ENCODE measurements around the gene ZNF80. TPM values are rescaled to one million over a fixed set of nuclear protein-coding genes. Genes with fewer than 3 reads are reported as not detected.
"Not testable (repeated sequence)": the region's sequence is repeated elsewhere in the genome, so short reads cannot be mapped to it uniquely, and the experiment has no call there.

Gene ZNF80
- total RNA-seq, 2 experiments from 2014 or later, result 5.1 to 5.3 TPM

GRCh38 chr3:114238146-114238785, 888 bp upstream of the ZNF80 start:
- POLR2A ChIA-PET, result interaction anchor here (1.2 to 2.3 kb wide), 2 partner anchors 17 to 25 kb away, joined by 6 to 7 read pairs; no protein-coding TSS in a partner anchor
- DNase-seq; ATAC-seq (ENCODE audit: low read depth); H3K4me3 Mint-ChIP-seq; H3K27ac Mint-ChIP-seq; H3K9me3 Mint-ChIP-seq; H3K27me3 Mint-ChIP-seq: not testable (repeated sequence)
- H3K36me3 Mint-ChIP-seq, result peaks cover 20% of the 10 kb centered on the region
- H3K4me1 Mint-ChIP-seq, result peaks cover 37% of the 10 kb centered on the region

DNA sequence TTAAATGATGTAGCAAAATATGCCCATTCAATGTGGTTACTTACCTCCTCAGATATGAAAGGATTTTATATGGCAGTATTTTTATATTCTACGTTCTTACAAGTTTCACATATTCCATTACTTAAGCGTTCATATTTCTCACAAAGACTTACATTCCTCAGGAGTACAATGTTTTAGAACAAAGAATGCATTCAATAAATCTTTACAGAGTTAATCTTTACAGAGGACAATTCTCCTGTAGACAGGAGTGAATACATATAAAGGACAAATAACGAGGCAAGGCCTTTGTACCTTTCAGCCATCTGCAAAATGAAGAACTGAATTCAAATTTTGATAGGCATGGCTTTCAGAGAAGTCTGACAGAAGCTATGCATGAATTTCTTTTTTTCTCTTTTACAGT, 1.9 kb downstream of the ZNF80 start:
- Mint-ChIP-seq H3K36me3 (peaks cover 12% of the 10 kb centered on the region), H3K4me1 (peaks cover 44% of the 10 kb centered on the region), H3K27me3 (no peaks in the 10 kb centered on the region), H3K27ac (peak overlapping the region; percentile 63), H3K4me3 (peak overlapping the region; percentile 49), H3K9me3 (peaks cover 2% of the 10 kb centered on the region)
- POLR2A ChIA-PET, result interaction anchor here (1.2 to 5.1 kb wide), 2 partner anchors 12 to 21 kb away, joined by 4 to 64 read pairs; no protein-coding TSS in a partner anchor
- ATAC-seq (ENCODE audit: low read depth) (no peak), DNase-seq (no peak)

DNA sequence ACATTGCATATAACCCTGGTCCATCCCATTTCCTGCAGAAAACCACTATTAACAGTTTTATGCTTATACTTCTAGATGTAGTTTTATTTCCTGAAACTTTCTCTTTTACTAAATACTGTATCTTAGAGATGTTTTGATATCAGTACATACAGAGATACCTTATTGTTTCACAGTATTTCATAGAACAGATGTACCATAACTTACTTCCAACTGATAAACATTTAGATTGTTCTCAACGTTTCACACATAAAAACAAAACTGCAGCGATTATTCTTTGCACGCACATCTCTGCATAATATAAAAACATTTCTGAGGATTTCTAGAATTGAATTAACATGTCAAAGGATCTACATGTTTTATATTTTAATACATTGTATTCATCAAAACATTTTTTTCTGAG, 2.6 kb downstream of the ZNF80 start:
- POLR2A ChIA-PET, result interaction anchor here (1.2 to 5.1 kb wide), 2 partner anchors 12 to 20 kb away, joined by 4 to 64 read pairs; no protein-coding TSS in a partner anchor
- H3K4me3 Mint-ChIP-seq, result peak overlapping the region; percentile 49
- ATAC-seq (ENCODE audit: low read depth), result no peak
- DNase-seq, result no peak
- H3K36me3 Mint-ChIP-seq, result peaks cover 12% of the 10 kb centered on the region
- H3K27me3 Mint-ChIP-seq, result no peaks in the 10 kb centered on the region
- peak overlapping the region; percentile 63 for H3K27ac Mint-ChIP-seq
- peaks cover 2% of the 10 kb centered on the region for H3K9me3 Mint-ChIP-seq
- H3K4me1 Mint-ChIP-seq, result peaks cover 47% of the 10 kb centered on the region

DNA sequence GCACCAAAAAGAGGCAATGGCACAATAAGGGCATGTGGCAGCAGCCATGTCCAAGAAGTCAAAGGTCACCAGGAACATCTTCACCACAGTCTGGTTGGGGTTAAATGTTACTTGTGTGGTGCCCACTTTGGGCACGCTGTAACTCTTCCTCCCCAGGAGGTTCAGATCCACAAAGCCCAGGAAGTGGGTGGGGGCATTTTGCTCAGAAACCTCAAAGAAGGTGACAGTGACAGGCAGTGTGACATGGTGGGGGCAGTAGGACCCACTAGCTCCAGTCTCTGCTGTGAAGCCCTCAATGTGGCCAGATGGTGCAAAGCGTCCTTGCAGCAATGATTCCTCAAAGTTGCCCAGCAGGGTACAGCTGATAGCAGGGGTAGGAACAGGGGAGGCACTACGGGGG, 5.8 kb downstream of the ZNF80 start:
- DNase-seq, result no peak
- Mint-ChIP-seq H3K9me3 (no peaks in the 10 kb centered on the region), H3K4me1 (peaks cover 56% of the 10 kb centered on the region), H3K27me3 (no peaks in the 10 kb centered on the region), H3K36me3 (peaks cover 16% of the 10 kb centered on the region), H3K4me3 (peak overlapping the region; percentile 52), H3K27ac (peak overlapping the region; percentile 95)
- ATAC-seq (ENCODE audit: low read depth), result peak; percentile 82
- POLR2A ChIA-PET, result interaction anchor here (0.9 to 5.1 kb wide), 4 partner anchors 9 to 107 kb away, joined by 3 to 64 read pairs (median 14); no protein-coding TSS in a partner anchor

DNA sequence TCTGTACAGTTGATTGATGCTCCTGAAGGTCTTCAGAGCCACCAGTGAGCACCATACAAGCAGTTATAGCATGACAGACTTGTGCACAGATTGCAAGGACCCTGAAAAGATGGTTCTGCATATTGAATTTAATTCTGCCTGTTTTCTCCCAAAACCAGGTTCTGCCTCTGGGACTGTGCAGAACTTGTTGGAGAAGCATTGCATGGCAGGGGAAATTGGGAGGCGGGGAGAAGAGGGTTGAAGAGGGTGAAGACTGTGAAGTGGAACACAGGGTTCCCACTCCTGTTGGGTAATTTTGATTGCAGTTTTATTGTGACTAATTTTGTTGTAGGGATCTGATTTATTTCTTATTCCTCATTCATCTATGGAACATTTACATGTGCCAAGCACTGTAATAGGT, 10.3 kb downstream of the ZNF80 start:
- no peak overlapping the region for H3K4me3 Mint-ChIP-seq
- H3K36me3 Mint-ChIP-seq, result peaks cover 44% of the 10 kb centered on the region
- DNase-seq, result no peak
- peaks cover 7% of the 10 kb centered on the region for H3K9me3 Mint-ChIP-seq
- H3K27me3 Mint-ChIP-seq, result no peaks in the 10 kb centered on the region
- POLR2A ChIA-PET, result interaction anchor here (1.9 to 7.1 kb wide), 2 partner anchors 10 to 13 kb away, joined by 5 to 99 read pairs; no protein-coding TSS in a partner anchor
- peaks cover 62% of the 10 kb centered on the region for H3K4me1 Mint-ChIP-seq
- no peak for ATAC-seq (ENCODE audit: low read depth)
- H3K27ac Mint-ChIP-seq, result peak overlapping the region; percentile 99

DNA sequence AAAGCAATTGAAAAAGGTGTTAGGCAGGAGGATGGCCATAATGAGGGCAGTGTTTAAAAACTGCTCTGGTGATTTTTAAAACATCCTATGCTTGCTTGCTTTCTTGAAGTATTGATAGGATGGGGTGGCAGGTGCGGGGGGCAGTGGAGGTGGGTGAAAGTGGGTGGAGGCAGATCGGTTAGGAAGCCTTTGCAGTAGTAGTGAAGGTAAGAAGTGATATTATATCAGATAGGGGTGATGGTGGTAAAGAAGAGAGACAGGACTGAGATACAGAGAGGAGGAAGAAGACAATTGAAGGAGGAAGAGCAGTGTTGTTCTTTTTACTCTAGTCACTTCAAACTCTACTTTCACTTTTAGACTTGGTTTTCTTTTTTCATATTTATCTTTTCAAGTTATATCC, 11.1 kb downstream of the ZNF80 start:
- Mint-ChIP-seq H3K36me3 (peaks cover 43% of the 10 kb centered on the region), H3K27me3 (no peaks in the 10 kb centered on the region), H3K9me3 (peaks cover 7% of the 10 kb centered on the region), H3K4me1 (peaks cover 64% of the 10 kb centered on the region), H3K4me3 (peak overlapping the region; percentile 86), H3K27ac (peak overlapping the region; percentile 99)
- POLR2A ChIA-PET, result interaction anchor here (1.9 to 7.1 kb wide), 2 partner anchors 9 to 12 kb away, joined by 5 to 99 read pairs; no protein-coding TSS in a partner anchor
- peak; percentile 4 for ATAC-seq (ENCODE audit: low read depth)
- DNase-seq, result no peak

DNA sequence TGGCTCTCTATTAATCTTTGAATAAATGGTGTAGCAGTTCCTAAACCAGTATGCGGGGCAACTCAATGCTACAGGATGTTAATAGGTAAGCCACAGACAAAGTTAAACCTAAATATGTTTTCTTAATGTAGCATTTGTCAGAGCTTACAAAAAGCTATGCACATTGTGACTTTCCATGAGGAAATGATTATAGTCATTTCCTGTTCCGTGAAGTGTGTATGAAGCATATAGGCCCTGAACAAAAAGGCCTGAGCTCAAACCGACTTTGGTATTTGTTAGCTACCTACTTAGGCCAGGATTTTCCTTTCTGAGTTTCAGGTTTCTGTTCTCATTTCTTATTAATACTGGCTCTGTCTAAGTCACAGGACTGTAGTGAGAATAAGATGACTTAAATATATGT, 14.2 kb downstream of the ZNF80 start:
- no peaks in the 10 kb centered on the region for H3K27me3 Mint-ChIP-seq
- ATAC-seq (ENCODE audit: low read depth), result peak; percentile 69
- H3K27ac Mint-ChIP-seq, result peak overlapping the region; percentile 99
- DNase-seq, result no peak
- H3K4me3 Mint-ChIP-seq, result peak overlapping the region; percentile 59
- peaks cover 7% of the 10 kb centered on the region for H3K9me3 Mint-ChIP-seq
- peaks cover 42% of the 10 kb centered on the region for H3K36me3 Mint-ChIP-seq
- peaks cover 67% of the 10 kb centered on the region for H3K4me1 Mint-ChIP-seq
- POLR2A ChIA-PET, result interaction anchor here (0.9 to 7.1 kb wide), 5 partner anchors 9 to 68 kb away, joined by 3 to 99 read pairs (median 10); no protein-coding TSS in a partner anchor

- H3K36me3 Mint-ChIP-seq, result peaks cover 37% of the 10 kb centered on the region
- no peaks in the 10 kb centered on the region for H3K27me3 Mint-ChIP-seq
Measured at GRCh38 chr3:114221881-114222264, 15.5 kb downstream of the ZNF80 start.

DNA sequence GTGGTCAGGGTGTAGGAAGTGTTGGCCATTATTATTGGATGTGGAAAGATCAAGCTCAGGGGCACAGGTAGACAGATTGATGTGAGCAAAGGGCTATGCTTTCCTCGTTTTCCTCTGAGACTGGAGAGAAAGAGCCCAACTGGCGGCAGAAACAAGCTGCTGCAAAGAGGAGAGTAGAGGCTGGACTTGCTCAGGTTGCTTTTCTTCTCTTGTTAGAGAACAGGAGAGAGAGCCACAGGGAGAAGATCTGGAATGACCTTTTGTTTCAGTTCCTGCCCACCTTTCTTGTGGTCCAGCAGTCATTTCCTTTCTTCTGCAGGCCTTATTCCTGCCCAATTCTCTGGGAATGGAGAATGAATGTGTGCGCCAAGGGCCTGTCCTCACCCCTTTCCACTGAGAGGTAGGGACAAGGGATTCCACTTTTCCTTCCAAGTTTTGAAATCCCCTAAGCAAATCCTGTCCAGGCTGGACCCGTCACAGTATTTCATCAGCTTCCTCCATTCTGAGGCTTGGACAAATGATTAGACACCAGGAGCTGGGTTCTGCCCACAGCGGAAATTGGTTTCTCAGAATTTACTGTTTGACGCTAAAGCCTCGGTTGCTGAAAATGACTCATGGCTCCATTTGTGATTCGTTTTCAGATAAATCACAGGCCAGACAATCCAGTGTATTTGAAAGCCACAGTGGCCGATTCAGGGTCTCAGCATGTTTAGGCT, 16.1 kb downstream of the ZNF80 start:
- Mint-ChIP-seq H3K4me3 (peak overlapping the region; percentile 67), H3K27ac (peak overlapping the region; percentile 99), H3K4me1 (peaks cover 67% of the 10 kb centered on the region), H3K36me3 (peaks cover 36% of the 10 kb centered on the region), H3K27me3 (no peaks in the 10 kb centered on the region), H3K9me3 (peaks cover 7% of the 10 kb centered on the region)
- POLR2A ChIA-PET, result interaction anchor here (0.7 to 7.1 kb wide), 7 partner anchors 7 to 233 kb away, joined by 3 to 99 read pairs (median 4); partner anchors contain the start of gene ZNF80
- DNase-seq, result no peak
- peak; percentile 55 for ATAC-seq (ENCODE audit: low read depth)

More at GRCh38 chr3:114221881-114222264, 15.5 kb downstream of the ZNF80 start:
- peaks cover 7% of the 10 kb centered on the region for H3K9me3 Mint-ChIP-seq
- ATAC-seq (ENCODE audit: low read depth), result peak; percentile 28
- POLR2A ChIA-PET, result interaction anchor here (0.7 to 7.1 kb wide), 7 partner anchors 8 to 232 kb away, joined by 3 to 99 read pairs (median 4); partner anchors contain the start of gene ZNF80
- H3K4me1 Mint-ChIP-seq, result peaks cover 72% of the 10 kb centered on the region
- peak overlapping the region; percentile 67 for H3K4me3 Mint-ChIP-seq
- H3K27ac Mint-ChIP-seq, result peak overlapping the region; percentile 99
- DNase-seq, result no peak

- no peak for DNase-seq
- Mint-ChIP-seq H3K4me3 (no peak overlapping the region), H3K9me3 (peaks cover 2% of the 10 kb centered on the region), H3K4me1 (peaks cover 57% of the 10 kb centered on the region), H3K27me3 (no peaks in the 10 kb centered on the region), H3K27ac (peak overlapping the region; percentile 13), H3K36me3 (peaks cover 20% of the 10 kb centered on the region)
- no peak for ATAC-seq (ENCODE audit: low read depth)
- POLR2A ChIA-PET, result no interaction called here
Measured at GRCh38 chr3:114219741-114220140, 17.6 kb downstream of the ZNF80 start.

DNA sequence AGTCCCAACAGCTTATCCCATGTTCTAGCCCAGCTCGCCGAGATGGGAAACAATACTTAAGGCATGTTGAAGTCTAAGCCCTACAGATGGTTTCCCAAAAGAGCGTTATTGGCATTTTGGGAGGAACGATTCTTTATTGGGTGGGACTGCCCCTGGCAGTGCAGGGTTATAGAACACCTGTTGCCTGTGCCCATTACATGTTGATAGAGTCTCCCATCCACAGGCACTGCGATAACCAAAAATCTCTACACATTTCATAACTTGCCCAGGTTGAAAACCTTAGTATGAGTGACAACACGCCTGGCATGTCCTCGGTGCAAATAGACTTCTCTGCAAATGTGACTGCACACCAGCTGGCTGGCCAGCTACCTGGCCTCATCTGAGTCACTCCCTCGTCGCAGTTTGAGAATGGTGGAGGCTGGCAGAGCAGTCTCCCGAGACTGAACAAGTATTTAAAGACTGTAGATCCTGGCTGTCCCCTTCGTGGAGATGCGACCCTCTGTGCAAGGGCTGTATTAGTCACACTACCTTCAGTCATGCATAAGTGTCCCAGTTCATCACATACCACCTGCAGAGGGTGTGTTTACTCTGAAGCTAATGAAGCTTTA, 18.7 kb downstream of the ZNF80 start:
- Mint-ChIP-seq H3K27me3 (no peaks in the 10 kb centered on the region), H3K9me3 (no peaks in the 10 kb centered on the region), H3K4me3 (no peak overlapping the region), H3K4me1 (peaks cover 49% of the 10 kb centered on the region), H3K27ac (no peak overlapping the region), H3K36me3 (peaks cover 11% of the 10 kb centered on the region)
- DNase-seq (no peak), ATAC-seq (ENCODE audit: low read depth) (no peak)
- POLR2A ChIA-PET, result interaction anchor here (1.2 kb wide), 1 partner anchor 89 kb away, joined by 3 read pairs; no protein-coding TSS in a partner anchor

- Mint-ChIP-seq H3K4me3 (no peak overlapping the region), H3K36me3 (peaks cover 6% of the 10 kb centered on the region), H3K9me3 (no peaks in the 10 kb centered on the region), H3K27ac (no peak overlapping the region), H3K27me3 (no peaks in the 10 kb centered on the region), H3K4me1 (peaks cover 49% of the 10 kb centered on the region)
- no peak for DNase-seq
- no peak for ATAC-seq (ENCODE audit: low read depth)
- POLR2A ChIA-PET, result interaction anchor here (0.6 to 2.0 kb wide), 5 partner anchors 8 to 773 kb away, joined by 3 to 5 read pairs (median 3); partner anchors contain the start of gene ZNF80
Measured at GRCh38 chr3:114218006-114218405, 19.4 kb downstream of the ZNF80 start.

DNA sequence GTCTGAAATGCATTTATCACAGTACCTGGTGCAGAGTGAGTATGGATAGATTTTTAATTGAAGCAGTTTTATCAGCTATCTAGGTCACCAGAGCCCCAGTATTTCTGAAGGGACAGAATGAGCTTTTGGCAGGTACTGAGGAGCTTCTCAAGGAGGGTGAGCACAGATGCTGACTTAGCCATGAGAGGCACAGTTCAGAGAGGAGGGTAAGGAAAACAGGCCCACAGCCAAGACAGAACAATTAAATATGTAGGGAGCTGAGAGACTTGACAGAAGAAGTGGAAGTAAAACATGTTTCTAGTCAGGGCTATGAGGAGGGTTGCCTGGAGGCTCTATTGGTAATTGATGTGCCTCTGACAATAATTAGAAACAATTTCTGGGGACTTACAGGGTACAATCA, 20.1 kb downstream of the ZNF80 start:
- DNase-seq (no peak), ATAC-seq (ENCODE audit: low read depth) (no peak)
- peaks cover 54% of the 10 kb centered on the region for H3K4me1 Mint-ChIP-seq
- no peaks in the 10 kb centered on the region for H3K9me3 Mint-ChIP-seq
- H3K27me3 Mint-ChIP-seq, result no peaks in the 10 kb centered on the region
- POLR2A ChIA-PET, result interaction anchor here (0.6 to 2.0 kb wide), 4 partner anchors 9 to 773 kb away, joined by 3 to 5 read pairs (median 4); partner anchors contain the start of gene ZNF80
- H3K36me3 Mint-ChIP-seq, result peaks cover 6% of the 10 kb centered on the region
- H3K27ac Mint-ChIP-seq, result no peak overlapping the region
- H3K4me3 Mint-ChIP-seq, result peak overlapping the region; percentile 49
